Trophoblast cell (in vitro differentiated cells and primary cell): ENCODE results near the gene SYPL2.

ENCODE experiments used
- DNase-seq, 2 donors: peaks; one replicate each; pipeline ENCODE4 v3.0.0-alpha.2; 2016
- H2AFZ ChIP-seq: 2 replicates; pipeline ENCODE4 v1.6.1; 2013; ENCODE audit warnings: low read length, moderate library complexity, mild to moderate bottlenecking; ENCODE audit not compliant: insufficient read depth, poor library complexity
- H2AK5ac ChIP-seq: 2 replicates; pipeline ENCODE4 v1.6.1; 2013; ENCODE audit warnings: mild to moderate bottlenecking, low read length
- H2BK120ac ChIP-seq: 2 replicates; pipeline ENCODE4 v1.6.1; 2013; ENCODE audit warnings: low read length, mild to moderate bottlenecking, moderate library complexity; ENCODE audit not compliant: insufficient read depth, poor library complexity
- H2BK12ac ChIP-seq: 2 replicates; pipeline ENCODE4 v1.6.1; 2013; ENCODE audit warnings: mild to moderate bottlenecking, low read length, moderate library complexity
- H2BK5ac ChIP-seq: 2 replicates; pipeline ENCODE4 v1.6.1; 2013; ENCODE audit warnings: low read length, low read depth, moderate library complexity, mild to moderate bottlenecking; ENCODE audit not compliant: poor library complexity
- H3K14ac ChIP-seq: 2 replicates; pipeline ENCODE4 v1.6.1; 2013; ENCODE audit warnings: mild to moderate bottlenecking, low read length
- H3K18ac ChIP-seq: 2 replicates; pipeline ENCODE4 v1.6.1; 2013; ENCODE audit warnings: mild to moderate bottlenecking, low read length
- H3K23ac ChIP-seq: 2 replicates; pipeline ENCODE4 v1.6.1; 2013; ENCODE audit warnings: low read length
- H3K27ac ChIP-seq: 2 replicates; pipeline ENCODE4 v1.5.1; 2013; ENCODE audit warnings: low read depth, mild to moderate bottlenecking, inconsistent platforms, low read length, moderate library complexity
- H3K27me3 ChIP-seq: 2 replicates; pipeline ENCODE4 v1.6.1; 2013; ENCODE audit warnings: inconsistent platforms, mild to moderate bottlenecking, low read length, moderate library complexity; ENCODE audit not compliant: insufficient read depth
- H3K36me3 ChIP-seq, 2 experiments: 1 replicate in 1 of 2; 2 replicates in 1 of 2; pipeline ENCODE4 v1.6.1; 2013; ENCODE audit warnings: low read length in 2 of 2, mild to moderate bottlenecking in 2 of 2, moderate library complexity in 1 of 2; ENCODE audit not compliant: insufficient read depth in 2 of 2, control insufficient read depth in 1 of 2
- H3K4ac ChIP-seq: 2 replicates; pipeline ENCODE4 v1.6.1; 2013; ENCODE audit warnings: low read depth, mild to moderate bottlenecking, low read length, moderate library complexity
- H3K4me1 ChIP-seq, 2 experiments: 1 replicate in 1 of 2; 2 replicates in 1 of 2; pipeline ENCODE4 v1.6.1; 2013; ENCODE audit warnings: low read length in 2 of 2, mild to moderate bottlenecking in 2 of 2, moderate library complexity in 1 of 2; ENCODE audit not compliant: insufficient read depth in 2 of 2, control insufficient read depth in 1 of 2
- H3K4me2 ChIP-seq: 2 replicates; pipeline ENCODE4 v1.6.1; 2013; ENCODE audit warnings: inconsistent platforms, mild to moderate bottlenecking, low read length, moderate library complexity
- H3K4me3 ChIP-seq: 2 replicates; pipeline ENCODE4 v1.5.1; 2013; ENCODE audit warnings: mild to moderate bottlenecking, low read depth, low read length, inconsistent platforms
- H3K79me1 ChIP-seq: one replicate; pipeline ENCODE4 v1.6.1; 2013; ENCODE audit warnings: low read length
- H3K79me2 ChIP-seq: 2 replicates; pipeline ENCODE4 v1.6.1; 2013; ENCODE audit warnings: low read length, mild to moderate bottlenecking; ENCODE audit not compliant: control insufficient read depth, insufficient read depth, poor library complexity
- H3K9ac ChIP-seq: 2 replicates; pipeline ENCODE4 v1.6.1; 2013; ENCODE audit warnings: mild to moderate bottlenecking, low read length
- H3K9me3 ChIP-seq: 2 replicates; pipeline ENCODE4 v1.6.1; 2013; ENCODE audit warnings: low read depth, mild to moderate bottlenecking, control low read depth, inconsistent platforms, low read length; ENCODE audit not compliant: insufficient read depth
- H4K12ac ChIP-seq: 2 replicates; pipeline ENCODE4 v1.6.1; 2013; ENCODE audit warnings: low read depth, mild to moderate bottlenecking, low read length, moderate library complexity
- H4K8ac ChIP-seq: 2 replicates; pipeline ENCODE4 v1.6.1; 2013; ENCODE audit warnings: low read depth, mild to moderate bottlenecking, low read length, moderate library complexity
- H4K91ac ChIP-seq: one replicate; pipeline ENCODE4 v1.6.1; 2013; ENCODE audit warnings: low read depth, mild to moderate bottlenecking, low read length, moderate library complexity
- WGBS: extraction: QIAGEN DNeasy Blood & Tissue Kit; methylation state at CpG from one replicate; pipeline ENCODE4 v1.1.7; 2013; ENCODE audit warnings: missing lambda C conversion rate; ENCODE audit not compliant: insufficient read length, insufficient coverage; ENCODE audit errors: extremely low coverage; 5-methylcytosine and 5-hydroxymethylcytosine counted together

SYPL2 gene

DNA sequence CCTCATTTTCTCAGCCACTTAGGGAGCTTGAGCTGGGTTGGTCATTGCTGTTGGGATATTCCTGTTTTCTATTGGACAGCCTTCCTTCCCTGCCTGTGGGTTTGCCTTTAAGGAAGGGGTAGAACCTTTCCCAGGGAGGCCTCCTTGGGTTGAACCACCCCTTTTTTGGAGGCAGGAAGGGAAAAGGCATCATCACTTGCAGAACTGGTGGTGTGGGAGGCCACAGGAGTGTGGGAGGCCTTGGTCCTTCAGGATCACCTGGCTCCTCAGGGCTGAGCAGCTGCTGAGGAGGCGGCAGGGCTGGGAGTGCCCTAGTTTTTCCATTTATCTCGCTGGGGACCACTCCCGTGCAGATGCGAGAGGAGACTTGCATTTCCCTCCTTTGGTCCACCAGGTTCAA lies 26.9 kb downstream of the SYPL2 start:
- no peak overlapping the region for H2BK120ac ChIP-seq
- H3K79me1 ChIP-seq = peaks cover 3% of the 10 kb centered on the region
- no CpG with 5 or more reads among the region's 4 CpGs for WGBS
- H3K79me2 ChIP-seq = peaks cover 4% of the 10 kb centered on the region
- H4K91ac ChIP-seq = no peak overlapping the region
- H3K23ac ChIP-seq = no peak overlapping the region
- H3K9ac ChIP-seq = no peak overlapping the region
- no peak overlapping the region for H3K18ac ChIP-seq
- peaks cover 29 to 31% of the 10 kb centered on the region in 2 experiments for H3K36me3 ChIP-seq
- H4K12ac ChIP-seq = peak overlapping the region; percentile 35
- H2BK5ac ChIP-seq = no peak overlapping the region
- DNase-seq = no peak
- H3K4me1 ChIP-seq = peaks cover 0 to 3% of the 10 kb centered on the region in 2 experiments
- no peak overlapping the region for H3K4ac ChIP-seq
- H3K14ac ChIP-seq = no peak overlapping the region
- H2AFZ ChIP-seq = peak overlapping the region; percentile 26
- H3K4me3 ChIP-seq = no peak overlapping the region
- no peaks in the 10 kb centered on the region for H3K27me3 ChIP-seq
- H2AK5ac ChIP-seq = peak overlapping the region; percentile 44
- no peak overlapping the region for H3K27ac ChIP-seq
- no peak overlapping the region for H3K4me2 ChIP-seq
- peak overlapping the region; percentile 74 for H4K8ac ChIP-seq
- no peaks in the 10 kb centered on the region for H3K9me3 ChIP-seq
- no peak overlapping the region for H2BK12ac ChIP-seq

DNA sequence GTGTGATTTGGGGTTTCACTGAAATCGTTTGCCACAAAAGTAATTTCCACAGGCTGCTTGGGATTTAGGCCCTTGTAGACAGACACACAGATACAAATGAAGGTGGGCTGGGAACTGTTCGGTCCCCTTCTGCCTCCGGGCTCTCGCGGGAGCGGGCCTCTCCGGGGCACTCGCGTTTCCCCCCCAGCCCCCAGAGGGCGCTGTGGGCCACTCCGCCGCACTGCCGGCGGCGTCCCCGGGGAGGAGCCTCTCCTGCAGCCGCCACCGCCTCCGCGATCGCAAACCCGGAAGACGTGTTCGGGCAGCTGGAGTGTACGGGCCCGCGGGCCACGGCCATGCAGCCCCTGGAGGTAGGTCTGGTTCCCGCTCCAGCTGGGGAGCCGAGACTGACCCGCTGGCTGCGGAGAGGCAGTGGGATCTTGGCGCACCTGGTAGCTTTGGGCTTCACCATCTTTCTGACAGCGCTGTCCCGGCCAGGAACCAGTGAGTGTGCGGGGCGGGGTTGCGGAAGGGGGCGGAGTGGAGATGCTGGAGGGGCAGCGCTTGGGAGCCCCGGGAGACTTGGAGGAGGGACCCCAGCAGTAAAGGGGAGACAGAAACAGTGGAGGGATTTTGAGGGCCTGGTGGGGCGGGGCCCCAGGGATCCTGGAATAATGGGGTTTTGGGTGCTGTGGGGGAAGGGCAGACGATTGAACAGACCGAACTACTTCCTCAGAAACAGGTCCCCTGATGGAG lies 27.6 kb downstream of the SYPL2 start, which contains the start of gene CYB561D1:
TSS of gene CYB561D1 (plus strand) at position 290 of the 735 bp plus-strand sequence. CDS start at position 336, 46 bp downstream.
- Histone ChIP-seq H2BK12ac (no peak within 1 kb of the TSS), H3K9ac (peak within 1 kb of the TSS; percentile 89), H3K23ac (no peak within 1 kb of the TSS), H4K91ac (peak within 1 kb of the TSS; percentile 93), H3K79me1 (peaks cover 3% of the 10 kb centered on the region), H3K4ac (peak within 1 kb of the TSS; percentile 64), H2AK5ac (peak within 1 kb of the TSS; percentile 44), H3K27me3 (no peaks in the 10 kb centered on the region), H3K27ac (peak within 1 kb of the TSS; percentile 84), H3K18ac (peak within 1 kb of the TSS; percentile 96), H3K9me3 (no peaks in the 10 kb centered on the region), H2BK120ac (peak within 1 kb of the TSS; percentile 68), H3K14ac (peak within 1 kb of the TSS; percentile 95), H4K12ac (peak within 1 kb of the TSS; percentile 90), H2AFZ (peak within 1 kb of the TSS; percentile 80), H3K4me3 (peak within 1 kb of the TSS; percentile 99), H4K8ac (peak within 1 kb of the TSS; percentile 97), H3K79me2 (peaks cover 4% of the 10 kb centered on the region), H3K36me3 (peaks cover 21 to 28% of the 10 kb centered on the region in 2 experiments), H3K4me1 (peaks cover under 1 to 3% of the 10 kb centered on the region in 2 experiments), H2BK5ac (peak within 1 kb of the TSS; percentile 87), H3K4me2 (peak within 1 kb of the TSS; percentile 83)
- DNase-seq = peak; percentile 92 to 96
- no CpG with 5 or more reads among the region's 44 CpGs for WGBS

DNA sequence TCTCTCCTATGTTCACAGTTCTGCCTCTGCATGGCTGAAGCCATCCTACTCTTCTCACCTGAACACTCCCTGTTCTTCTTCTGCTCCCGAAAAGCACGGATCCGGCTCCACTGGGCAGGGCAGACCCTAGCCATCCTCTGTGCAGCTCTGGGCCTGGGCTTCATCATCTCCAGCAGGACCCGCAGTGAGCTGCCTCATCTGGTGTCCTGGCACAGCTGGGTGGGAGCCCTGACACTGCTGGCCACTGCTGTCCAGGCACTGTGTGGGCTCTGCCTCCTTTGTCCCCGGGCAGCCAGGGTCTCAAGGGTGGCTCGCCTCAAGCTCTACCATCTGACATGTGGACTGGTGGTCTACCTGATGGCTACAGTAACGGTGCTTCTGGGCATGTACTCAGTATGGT lies 29.4 kb downstream of the SYPL2 start:
- H3K23ac ChIP-seq = no peak overlapping the region
- H2AK5ac ChIP-seq = no peak overlapping the region
- peaks cover 4% of the 10 kb centered on the region for H3K79me2 ChIP-seq
- H3K14ac ChIP-seq = no peak overlapping the region
- peaks cover 13 to 23% of the 10 kb centered on the region in 2 experiments for H3K36me3 ChIP-seq
- peaks cover 5% of the 10 kb centered on the region for H3K79me1 ChIP-seq
- no peak overlapping the region for H4K12ac ChIP-seq
- H2BK120ac ChIP-seq = no peak overlapping the region
- H4K8ac ChIP-seq = no peak overlapping the region
- H3K27ac ChIP-seq = no peak overlapping the region
- H3K9me3 ChIP-seq = no peaks in the 10 kb centered on the region
- H2BK5ac ChIP-seq = no peak overlapping the region
- no peak overlapping the region for H3K4ac ChIP-seq
- H3K4me2 ChIP-seq = no peak overlapping the region
- peaks cover 10 to 14% of the 10 kb centered on the region in 2 experiments for H3K4me1 ChIP-seq
- DNase-seq = no peak
- no peak overlapping the region for H2BK12ac ChIP-seq
- no CpG with 5 or more reads among the region's 7 CpGs for WGBS
- H3K18ac ChIP-seq = no peak overlapping the region
- no peak overlapping the region for H2AFZ ChIP-seq
- H3K4me3 ChIP-seq = peak overlapping the region; percentile 1
- no peaks in the 10 kb centered on the region for H3K27me3 ChIP-seq
- no peak overlapping the region for H3K9ac ChIP-seq
- no peak overlapping the region for H4K91ac ChIP-seq

DNA sequence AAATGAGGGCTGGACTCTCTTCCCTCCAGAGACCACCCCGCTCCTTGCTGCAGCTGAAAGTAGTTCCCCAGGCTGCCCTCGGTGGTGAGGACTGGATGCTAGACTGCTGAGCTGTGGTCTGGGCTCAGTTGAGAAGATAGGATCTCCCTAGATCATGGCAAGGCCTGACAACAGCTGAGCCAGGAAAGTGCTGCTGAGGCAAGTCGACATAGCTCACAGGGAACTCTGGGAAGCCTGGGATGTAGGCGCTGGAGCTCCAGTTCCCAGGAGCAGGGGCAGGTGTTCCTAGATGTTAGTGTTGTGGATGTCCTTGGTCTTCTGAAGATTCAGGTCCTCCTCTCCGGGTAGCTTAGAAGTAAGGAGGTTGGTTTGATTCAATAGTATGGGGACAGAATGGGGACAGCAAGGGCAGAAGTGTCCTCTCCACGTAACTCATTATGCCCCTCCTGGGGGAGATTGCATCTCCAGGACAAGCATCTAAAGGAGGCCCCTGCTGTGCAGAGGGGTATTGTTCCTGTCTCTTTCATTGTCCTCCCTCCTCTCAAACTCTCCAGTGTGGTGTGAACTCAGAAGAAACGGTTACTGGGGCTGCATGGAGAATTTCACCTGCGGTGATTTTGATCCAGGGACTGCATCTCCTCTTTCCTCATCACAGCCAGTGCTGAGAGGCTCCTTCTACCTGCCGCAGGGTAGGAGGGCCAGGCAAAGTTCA lies 31.3 kb downstream of the SYPL2 start:
- Histone ChIP-seq H3K9me3 (no peaks in the 10 kb centered on the region), H3K36me3 (peaks cover 11 to 17% of the 10 kb centered on the region in 2 experiments), H4K12ac (no peak overlapping the region), H3K27me3 (no peaks in the 10 kb centered on the region), H3K79me1 (peaks cover 5% of the 10 kb centered on the region), H3K23ac (no peak overlapping the region), H3K4ac (no peak overlapping the region), H2AFZ (no peak overlapping the region), H3K79me2 (peaks cover 4% of the 10 kb centered on the region), H4K91ac (no peak overlapping the region), H2BK120ac (no peak overlapping the region), H3K14ac (no peak overlapping the region), H3K4me3 (no peak overlapping the region), H2BK12ac (no peak overlapping the region), H3K4me1 (peaks cover 15 to 27% of the 10 kb centered on the region in 2 experiments), H4K8ac (no peak overlapping the region), H3K18ac (no peak overlapping the region), H3K9ac (no peak overlapping the region), H3K27ac (no peak overlapping the region), H2BK5ac (no peak overlapping the region), H2AK5ac (no peak overlapping the region), H3K4me2 (no peak overlapping the region)
- no CpG with 5 or more reads among the region's 9 CpGs for WGBS
- no peak for DNase-seq
